RWPE1 (cell line): ENCODE measurements around the gene GBGT1.

Experiments used
- CTCF ChIA-PET: fragments of 350-600 bp; sonication (Branson Sonifier 250); formaldehyde crosslinking; extraction: SDS; loops from one replicate; lab custom pipeline; 2021; lab: Yijun Ruan, JAX
- POLR2A ChIA-PET: fragments of 400-600 bp; formaldehyde crosslinking; extraction: SDS; loops from one replicate; lab custom pipeline; 2020; ENCODE audit warnings: antibody characterized with exemption; ENCODE audit not compliant: low non-redundant PET; lab: Yijun Ruan, JAX
- DNase-seq: peaks from one replicate; pipeline ENCODE4 v3.0.0; 2012; ENCODE audit warnings: low spot score
- H3K27ac ChIP-seq: fragments of 450-650 bp; 2 replicates; pipeline ENCODE4 v1.5.1; 2017
- CTCF ChIP-seq: fragments of 450-650 bp; conservative IDR thresholded peaks from 2 replicates; pipeline ENCODE4 v1.5.1; 2017; ENCODE audit warnings: low read depth, mild to moderate bottlenecking

Gene GBGT1

GRCh38 chr9:133125941-133126696 lies 37.6 kb downstream of the GBGT1 start:
- no peak for TF ChIP-seq CTCF
- CTCF ChIA-PET: interaction anchor here (0.6 to 6.0 kb wide), 2 partner anchors 18 to 84 kb away, joined by 3 to 47 read pairs; no protein-coding TSS in a partner anchor
- H3K27ac ChIP-seq: peak overlapping the region; percentile 44
- DNase-seq: no peak
- POLR2A ChIA-PET: no interaction called here

DNA sequence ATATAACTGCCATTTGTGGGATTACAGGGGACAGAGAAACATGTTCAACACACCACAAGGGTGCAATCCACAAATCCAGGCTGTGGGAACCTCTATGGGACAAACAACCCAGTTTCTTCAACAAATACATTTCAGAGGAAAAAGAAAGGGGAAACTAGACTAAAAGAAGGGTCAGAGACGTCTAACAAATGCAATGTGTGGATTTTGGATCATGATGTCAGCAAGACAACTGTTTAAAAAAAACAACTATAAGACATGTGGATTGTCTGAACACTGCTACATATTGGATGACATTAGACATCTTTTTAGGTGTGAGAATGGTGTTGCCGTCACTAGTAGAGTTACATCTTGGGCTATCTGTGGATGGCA lies 38.8 kb downstream of the GBGT1 start:
- peak overlapping the region; percentile 10; the same call in 1 of the 2 replicates for H3K27ac ChIP-seq
- no peak for DNase-seq
- ChIA-PET POLR2A (no interaction called here), CTCF (interaction anchor here (6.0 kb wide), 1 partner anchor 20 kb away, joined by 47 read pairs; no protein-coding TSS in a partner anchor)
- no peak for TF ChIP-seq CTCF

DNA sequence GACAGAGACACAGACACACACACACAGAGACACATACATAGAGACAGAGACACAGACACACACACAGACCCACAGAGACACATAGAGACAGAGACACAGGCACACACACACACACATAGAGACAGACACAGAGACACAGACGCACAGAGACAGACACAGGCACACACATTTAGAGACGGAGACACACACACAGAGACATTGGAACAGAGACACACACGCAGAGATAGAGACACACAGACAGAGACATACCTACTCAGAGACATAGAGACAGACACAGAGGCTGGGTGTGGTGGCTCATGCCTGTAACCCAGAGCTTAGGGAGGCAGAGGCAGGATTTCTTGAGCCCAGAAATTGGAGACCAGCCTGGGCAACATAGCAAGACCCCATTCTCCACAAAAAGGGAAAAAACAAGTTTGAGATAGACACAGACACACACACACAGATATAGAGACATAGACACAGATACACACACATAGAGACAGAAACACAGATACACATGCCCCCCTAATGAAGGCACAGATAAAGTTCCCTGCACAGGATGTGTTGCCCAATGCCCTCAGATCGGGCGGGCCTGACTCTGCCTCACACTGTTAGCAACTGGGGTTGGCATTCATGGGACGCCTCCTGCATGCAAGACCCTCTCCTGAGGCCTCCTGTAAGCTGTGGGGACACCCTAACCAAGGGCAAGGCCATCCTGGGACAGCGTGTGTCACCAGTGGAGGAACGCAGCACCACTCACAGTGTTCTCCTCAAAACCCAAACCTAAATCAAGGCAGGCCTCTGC lies 39.4 kb downstream of the GBGT1 start:
- CTCF ChIA-PET: interaction anchor here (6.0 kb wide), 1 partner anchor 20 kb away, joined by 47 read pairs; no protein-coding TSS in a partner anchor
- DNase-seq: no peak
- peak overlapping the region; percentile 10; the same call in 1 of the 2 replicates for H3K27ac ChIP-seq

GRCh38 chr9:133122935-133123611 lies 40.6 kb downstream of the GBGT1 start:
- peak overlapping the region; percentile 93 for H3K27ac ChIP-seq
- TF ChIP-seq CTCF: no peak
- ChIA-PET POLR2A (interaction anchor here (0.7 kb wide), 1 partner anchor 26 kb away, joined by 3 read pairs; no protein-coding TSS in a partner anchor), CTCF (interaction anchor here (0.6 to 1.4 kb wide), 4 partner anchors 10 to 24 kb away, joined by 4 to 8 read pairs (median 7); no protein-coding TSS in a partner anchor)
- DNase-seq: no peak

More for the DNA sequence above, 39.4 kb downstream of the GBGT1 start:
- POLR2A ChIA-PET: no interaction called here
- TF ChIP-seq CTCF: no peak

- TF ChIP-seq CTCF: no peak
- ChIA-PET POLR2A (no interaction called here), CTCF (interaction anchor here (0.6 to 1.4 kb wide), 4 partner anchors 10 to 25 kb away, joined by 4 to 8 read pairs (median 7); no protein-coding TSS in a partner anchor)
- peak overlapping the region; percentile 93 for H3K27ac ChIP-seq
- DNase-seq: no peak
These were observed 41.1 kb downstream of the GBGT1 start for GRCh38 chr9:133122605-133122934.
